ENCODE data around the gene TOX4. TPM values are rescaled to one million over a fixed set of nuclear protein-coding genes. Genes with fewer than 3 reads are reported as not detected.

The TOX4 gene
- total RNA-seq, 1 donor from 2014 or later, result 92.2 TPM

- H3K4me1 Mint-ChIP-seq (ENCODE audit: low read depth, unreplicated experiment), result peaks cover 25% of the 10 kb centered on the region
- no peak overlapping the region for H3K4me3 Mint-ChIP-seq (ENCODE audit: unreplicated experiment)
- H3K4me2 ChIP-seq (ENCODE audit: low read length), result no peak overlapping the region
- H3K9me3 ChIP-seq (ENCODE audit: insufficient read depth, low read depth, low read length), result no peaks in the 10 kb centered on the region
- no peaks in the 10 kb centered on the region for H3K27me3 Mint-ChIP-seq (ENCODE audit: low read depth, unreplicated experiment)
- no peak overlapping the region for H3K4me3 ChIP-seq (ENCODE audit: insufficient read depth, low read depth, low read length)
- TF ChIP-seq EZH2 (IDR thresholded peaks at IDR 0.05; ENCODE audit: insufficient read depth, low read length) (no peak), CTCF (IDR thresholded peaks at IDR 0.05; ENCODE audit: insufficient read depth, low read depth, low read length) (no peak)
- H3K36me3 ChIP-seq (ENCODE audit: insufficient read depth, low read length), result no peaks in the 10 kb centered on the region
- peaks cover 17% of the 10 kb centered on the region for H3K4me1 ChIP-seq (ENCODE audit: insufficient read depth, low read length)
- no peaks in the 10 kb centered on the region for H4K20me1 ChIP-seq (ENCODE audit: insufficient read depth, low read length)
- H3K79me2 ChIP-seq (ENCODE audit: insufficient read depth, low read length), result peaks cover 4% of the 10 kb centered on the region
- H2AFZ ChIP-seq (ENCODE audit: low read depth, low read length), result no peak overlapping the region
- H3K27me3 ChIP-seq (ENCODE audit: insufficient read depth, low read length), result no peaks in the 10 kb centered on the region
- H3K36me3 Mint-ChIP-seq (ENCODE audit: low read depth, unreplicated experiment), result peaks cover 18% of the 10 kb centered on the region
- peak overlapping the region; percentile 28 for H3K27ac ChIP-seq (ENCODE audit: low read depth, low read length)
- no peak overlapping the region for H3K9ac ChIP-seq (ENCODE audit: low read length)
- H3K9me3 Mint-ChIP-seq (ENCODE audit: unreplicated experiment), result peaks cover 2% of the 10 kb centered on the region
- DNase-seq (ENCODE audit: low read depth) (peak; percentile 87), FAIRE-seq (no peak)
- peak overlapping the region; percentile 75 for H3K27ac Mint-ChIP-seq (ENCODE audit: unreplicated experiment)
Observed at GRCh38 chr14:21521501-21521900, 44.5 kb downstream of the TOX4 start.

GRCh38 chr14:21523203-21523602 lies 46.2 kb downstream of the TOX4 start:
- Histone ChIP-seq H3K27ac (ENCODE audit: low read depth, low read length) (no peak overlapping the region), H4K20me1 (ENCODE audit: insufficient read depth, low read length) (no peaks in the 10 kb centered on the region), H3K36me3 (ENCODE audit: insufficient read depth, low read length) (no peaks in the 10 kb centered on the region), H3K4me2 (ENCODE audit: low read length) (no peak overlapping the region), H3K9ac (ENCODE audit: low read length) (no peak overlapping the region), H3K9me3 (ENCODE audit: insufficient read depth, low read depth, low read length) (no peaks in the 10 kb centered on the region), H3K4me1 (ENCODE audit: insufficient read depth, low read length) (peaks cover 17% of the 10 kb centered on the region), H3K79me2 (ENCODE audit: insufficient read depth, low read length) (peaks cover 4% of the 10 kb centered on the region), H3K27me3 (ENCODE audit: insufficient read depth, low read length) (no peaks in the 10 kb centered on the region), H3K4me3 (ENCODE audit: insufficient read depth, low read depth, low read length) (no peak overlapping the region), H2AFZ (ENCODE audit: low read depth, low read length) (no peak overlapping the region)
- Mint-ChIP-seq H3K4me3 (ENCODE audit: unreplicated experiment) (peak overlapping the region; percentile 58), H3K9me3 (ENCODE audit: unreplicated experiment) (peaks cover 2% of the 10 kb centered on the region), H3K27me3 (ENCODE audit: low read depth, unreplicated experiment) (no peaks in the 10 kb centered on the region), H3K4me1 (ENCODE audit: low read depth, unreplicated experiment) (peaks cover 31% of the 10 kb centered on the region), H3K27ac (ENCODE audit: unreplicated experiment) (no peak overlapping the region), H3K36me3 (ENCODE audit: low read depth, unreplicated experiment) (peaks cover 18% of the 10 kb centered on the region)
- no peak for TF ChIP-seq CTCF (IDR thresholded peaks at IDR 0.05; ENCODE audit: insufficient read depth, low read depth, low read length)
- FAIRE-seq, result no peak
- no peak for DNase-seq (ENCODE audit: low read depth)

- Mint-ChIP-seq H3K4me3 (ENCODE audit: unreplicated experiment) (peak overlapping the region; percentile 91), H3K9me3 (ENCODE audit: unreplicated experiment) (peaks cover 2% of the 10 kb centered on the region), H3K27ac (ENCODE audit: unreplicated experiment) (peak overlapping the region; percentile 84), H3K36me3 (ENCODE audit: low read depth, unreplicated experiment) (peaks cover 18% of the 10 kb centered on the region), H3K4me1 (ENCODE audit: low read depth, unreplicated experiment) (peaks cover 31% of the 10 kb centered on the region), H3K27me3 (ENCODE audit: low read depth, unreplicated experiment) (no peaks in the 10 kb centered on the region)
- TF ChIP-seq EZH2 (IDR thresholded peaks at IDR 0.05; ENCODE audit: insufficient read depth, low read length), result no peak
- TF ChIP-seq CTCF (IDR thresholded peaks at IDR 0.05; ENCODE audit: insufficient read depth, low read depth, low read length), result no peak
- no peak for DNase-seq (ENCODE audit: low read depth)
- no peak for FAIRE-seq
- Histone ChIP-seq H3K27ac (ENCODE audit: low read depth, low read length) (no peak overlapping the region), H3K9me3 (ENCODE audit: insufficient read depth, low read depth, low read length) (no peaks in the 10 kb centered on the region), H3K9ac (ENCODE audit: low read length) (peak overlapping the region; percentile 84), H3K36me3 (ENCODE audit: insufficient read depth, low read length) (no peaks in the 10 kb centered on the region), H2AFZ (ENCODE audit: low read depth, low read length) (peak overlapping the region; percentile 72), H3K4me2 (ENCODE audit: low read length) (peak overlapping the region; percentile 91), H3K4me1 (ENCODE audit: insufficient read depth, low read length) (peaks cover 17% of the 10 kb centered on the region), H3K27me3 (ENCODE audit: insufficient read depth, low read length) (no peaks in the 10 kb centered on the region), H3K79me2 (ENCODE audit: insufficient read depth, low read length) (peaks cover 4% of the 10 kb centered on the region), H3K4me3 (ENCODE audit: insufficient read depth, low read depth, low read length) (peak overlapping the region; percentile 60), H4K20me1 (ENCODE audit: insufficient read depth, low read length) (no peaks in the 10 kb centered on the region)
Observed at GRCh38 chr14:21524575-21525490, 47.8 kb downstream of the TOX4 start.
